Right renal cortex interstitium (tissue), 3 donors: ENCODE data around the gene TADA3. TPM values are rescaled to one million over a fixed set of nuclear protein-coding genes. Genes with fewer than 3 reads are reported as not detected.
A peak's percentile ranks its signal among the peaks of the same experiment; 100 is the strongest.

ENCODE experiments used
- DNase-seq, 3 donors: peaks; one replicate each; pipeline ENCODE4 v3.0.0-alpha.2; 2013; ENCODE audit warnings: low read depth in 3 of 3, low spot score in 2 of 3
- polyA plus RNA-seq, 3 donors: library from polyadenylated mRNA; unstranded; fragments of 120-200 nt; gene quantifications; one replicate each; pipeline ENCODE4 v1.2.1, GENCODE V29; 2013; ENCODE audit not compliant: insufficient read length in 3 of 3

Gene TADA3
- polyA plus RNA-seq, 3 donors, result 56.7 to 61.5 (median 60.5) TPM

DNA sequence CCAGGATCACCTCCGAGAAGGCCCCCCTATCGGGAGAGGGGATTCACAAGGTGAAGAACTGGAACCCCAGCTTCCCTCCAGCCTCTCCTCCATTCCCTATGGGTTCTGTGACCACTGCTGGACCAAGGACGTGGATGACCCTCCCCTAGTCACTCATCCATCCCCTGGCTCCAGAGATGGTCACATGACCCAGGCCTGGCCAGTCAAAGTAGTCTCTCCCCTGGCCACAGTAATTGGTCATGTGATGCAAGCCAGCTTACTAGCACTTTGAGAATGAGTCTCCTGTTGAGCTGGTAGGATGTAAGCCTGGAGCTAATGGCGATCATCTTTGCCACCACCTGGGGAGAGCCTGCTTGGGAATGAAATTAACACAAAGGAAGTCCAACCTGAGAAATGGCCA, 26.4 kb downstream of the TADA3 start:
- no peak for DNase-seq

DNA sequence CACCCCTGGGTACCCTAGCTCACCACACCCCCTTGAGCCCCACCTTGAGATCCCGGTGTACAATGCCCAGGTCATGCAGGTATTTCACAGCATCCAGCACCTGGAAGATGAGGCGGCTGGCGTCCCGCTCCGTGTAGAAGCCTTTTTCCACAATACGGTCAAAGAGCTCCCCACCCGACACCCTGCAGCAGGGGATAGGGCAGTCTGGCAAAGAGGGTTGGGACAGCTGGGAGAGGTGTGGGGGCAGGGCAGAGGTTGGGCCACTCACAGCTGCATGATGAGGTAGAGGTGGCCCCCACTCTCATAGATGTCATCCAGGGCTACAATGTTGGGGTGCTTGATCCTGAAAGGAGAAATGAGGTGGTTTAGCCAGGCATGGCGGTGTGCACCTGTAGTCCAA, 29.4 kb downstream of the TADA3 start:
- DNase-seq, result no peak

DNA sequence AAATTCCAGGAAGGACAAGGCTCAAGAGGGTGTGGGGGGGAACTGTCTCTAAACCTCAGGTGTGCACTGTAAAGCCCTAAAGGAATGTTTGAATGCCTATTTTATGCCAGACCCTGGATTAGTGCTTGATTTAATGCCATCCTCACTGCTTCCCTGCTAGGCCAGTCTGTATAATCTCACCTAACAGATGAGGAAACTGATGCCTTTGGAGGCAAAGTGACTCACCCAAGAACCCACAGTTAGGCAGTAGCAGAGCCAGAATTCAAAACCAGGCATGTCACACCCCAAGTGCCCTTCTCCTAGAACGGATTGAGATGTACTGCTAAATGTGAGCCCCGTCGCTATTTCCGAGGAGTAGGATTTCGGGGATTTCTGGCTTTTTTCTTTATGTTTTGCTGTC, 30.4 kb downstream of the TADA3 start:
- no peak for DNase-seq

DNA sequence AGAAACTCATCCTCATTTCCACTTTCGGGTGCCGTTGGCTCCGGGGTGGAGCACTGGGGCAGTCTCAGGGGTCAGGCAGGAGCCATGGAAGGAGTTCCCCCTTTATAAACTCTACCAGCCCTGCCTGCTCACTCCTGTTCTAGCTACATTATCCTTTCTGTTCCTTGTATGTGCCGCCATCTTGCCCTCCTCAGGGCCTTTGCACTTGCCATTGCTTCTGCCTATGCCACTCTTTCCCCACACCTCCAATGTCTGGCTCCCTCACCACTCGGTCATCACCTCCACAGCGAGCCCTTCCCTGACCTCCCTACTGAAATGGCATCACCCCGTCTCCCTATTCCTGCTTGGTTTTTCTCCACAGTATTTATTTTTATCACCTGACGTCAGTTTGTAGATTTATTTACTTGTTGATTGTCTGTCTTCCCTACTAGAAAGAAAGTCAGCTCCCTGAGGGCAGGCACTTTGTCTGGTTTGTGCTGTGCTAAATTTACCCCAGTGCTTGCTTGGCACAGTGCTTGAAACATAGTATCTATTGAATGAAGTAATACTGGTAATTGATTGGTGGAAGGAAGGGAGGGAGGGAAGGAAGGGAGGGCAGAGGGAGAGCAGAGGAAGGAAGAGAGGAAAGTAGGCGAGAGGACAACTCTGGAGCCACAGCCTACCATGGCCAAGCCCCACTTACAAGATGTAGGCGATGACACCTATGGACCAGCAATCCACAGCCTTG, 31.3 kb downstream of the TADA3 start:
- no peak for DNase-seq

DNA sequence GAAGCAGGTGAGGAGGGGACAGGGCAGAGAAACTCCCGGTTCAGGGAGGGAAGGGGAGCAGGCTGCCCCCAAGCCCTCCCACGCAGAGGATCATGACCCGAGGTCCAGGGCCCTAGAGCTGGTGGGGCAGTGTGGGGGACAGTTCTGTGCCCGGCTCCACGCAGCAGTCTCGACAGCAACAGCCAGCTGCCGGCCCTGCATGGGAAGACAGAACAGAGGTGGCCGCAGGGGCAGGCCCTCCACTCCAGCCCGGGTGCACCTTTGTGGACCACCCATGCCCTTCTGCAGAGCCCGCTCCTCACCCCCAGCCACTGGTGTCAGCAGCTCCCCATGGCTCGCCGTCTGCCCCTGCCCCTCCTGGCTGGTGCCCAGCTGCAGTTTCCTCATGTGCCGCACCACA, 34.8 kb downstream of the TADA3 start:
- DNase-seq, result no peak

DNA sequence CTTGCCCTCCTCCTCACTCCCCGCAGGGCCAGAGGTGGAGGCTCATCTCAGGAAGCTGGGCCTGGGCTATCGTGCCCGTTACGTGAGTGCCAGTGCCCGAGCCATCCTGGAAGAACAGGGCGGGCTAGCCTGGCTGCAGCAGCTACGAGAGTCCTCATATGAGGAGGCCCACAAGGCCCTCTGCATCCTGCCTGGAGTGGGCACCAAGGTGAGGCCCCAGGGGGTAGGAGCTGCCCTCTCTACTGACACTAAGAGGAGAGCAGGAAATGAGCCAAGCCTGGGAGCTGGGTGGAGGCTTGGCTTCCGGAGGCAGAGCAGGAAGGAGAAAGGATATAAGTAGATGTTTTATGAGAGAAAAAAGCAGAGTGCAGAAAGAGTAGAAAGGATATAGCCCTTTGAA, 37.6 kb downstream of the TADA3 start:
- DNase-seq, result no peak

DNA sequence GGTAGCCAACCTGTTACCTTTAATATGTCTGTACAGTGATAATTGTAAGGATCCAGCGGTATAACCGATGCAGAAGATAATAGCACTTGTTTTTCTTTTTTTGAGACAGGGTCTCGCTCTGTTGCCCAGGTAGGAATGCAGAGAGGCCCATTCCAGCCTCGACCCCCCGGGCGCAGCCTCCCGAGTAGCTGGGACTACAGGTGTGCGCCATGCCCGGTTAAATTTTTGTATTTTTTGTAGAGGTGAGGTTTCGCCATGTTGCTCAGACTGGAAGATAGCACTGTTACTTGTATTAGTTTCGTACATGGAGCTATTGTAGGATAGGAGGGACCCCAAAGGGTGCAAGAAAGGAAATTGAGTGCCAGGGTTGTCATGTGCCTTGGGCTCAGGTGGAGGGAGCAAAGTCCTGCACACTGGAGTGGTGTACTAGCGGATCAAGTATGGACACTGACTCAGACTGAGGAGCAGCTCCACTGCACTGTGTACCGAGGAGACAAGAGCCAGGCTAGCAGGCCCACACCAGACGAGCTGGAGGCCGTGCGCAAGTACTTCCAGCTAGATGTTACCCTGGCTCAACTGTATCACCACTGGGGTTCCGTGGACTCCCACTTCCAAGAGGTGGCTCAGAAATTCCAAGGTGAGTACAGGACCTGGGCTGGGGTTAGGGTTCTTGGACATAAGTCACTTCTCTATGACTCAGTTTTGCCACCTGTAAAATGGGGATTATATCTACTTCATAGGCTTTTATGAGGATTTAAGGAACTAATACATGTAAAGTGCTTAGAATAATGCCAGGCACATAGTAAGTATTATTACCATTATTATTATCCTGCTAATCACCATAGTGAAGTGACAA, 41.5 kb downstream of the TADA3 start:
- DNase-seq, result no peak

DNA sequence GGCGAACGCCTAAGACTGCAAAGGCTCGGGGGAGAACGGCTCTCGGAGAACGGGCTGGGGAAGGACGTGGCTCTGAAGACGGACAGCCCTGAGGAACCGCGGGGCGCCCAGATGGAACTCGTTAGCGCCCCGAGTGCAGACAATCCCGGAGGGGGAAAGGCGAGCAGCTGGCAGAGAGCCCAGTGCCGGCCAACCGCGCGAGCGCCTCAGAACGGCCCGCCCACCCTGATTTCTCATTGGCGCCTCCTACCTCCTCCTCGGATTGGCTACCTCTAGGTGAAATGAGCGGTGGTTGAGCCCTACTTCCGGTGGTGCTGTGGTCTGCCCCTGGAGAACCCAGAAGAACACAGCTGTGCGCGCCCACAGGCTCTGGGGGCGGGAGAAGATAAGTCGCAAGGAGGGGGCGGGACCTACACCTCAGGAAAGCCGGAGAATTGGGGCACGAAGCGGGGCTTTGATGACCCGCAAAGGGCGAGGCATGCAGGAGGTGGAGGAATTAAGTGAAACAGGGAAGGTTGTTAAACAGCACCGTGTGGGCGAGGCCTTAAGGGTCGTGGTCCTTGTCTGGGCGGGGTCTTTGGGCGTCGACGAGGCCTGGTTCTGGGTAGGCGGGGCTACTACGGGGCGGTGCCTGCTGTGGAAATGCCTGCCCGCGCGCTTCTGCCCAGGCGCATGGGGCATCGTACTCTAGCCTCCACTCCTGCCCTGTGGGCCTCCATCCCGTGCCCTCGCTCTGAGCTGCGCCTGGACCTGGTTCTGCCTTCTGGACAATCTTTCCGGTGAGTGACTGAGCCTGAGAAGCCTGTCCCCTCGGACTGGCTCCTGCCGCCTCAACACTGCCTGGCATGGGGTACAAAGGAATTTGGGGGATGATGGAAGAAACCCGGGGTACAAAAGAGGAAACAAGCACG, 42.4 kb downstream of the TADA3 start, which contains the start of gene OGG1:
OGG1 (plus strand) TSS at position 308 of the 911 bp plus-strand sequence; CDS start at position 643, 335 bp downstream.
- DNase-seq, result peak; percentile 90 to 97 (median 94)

DNA sequence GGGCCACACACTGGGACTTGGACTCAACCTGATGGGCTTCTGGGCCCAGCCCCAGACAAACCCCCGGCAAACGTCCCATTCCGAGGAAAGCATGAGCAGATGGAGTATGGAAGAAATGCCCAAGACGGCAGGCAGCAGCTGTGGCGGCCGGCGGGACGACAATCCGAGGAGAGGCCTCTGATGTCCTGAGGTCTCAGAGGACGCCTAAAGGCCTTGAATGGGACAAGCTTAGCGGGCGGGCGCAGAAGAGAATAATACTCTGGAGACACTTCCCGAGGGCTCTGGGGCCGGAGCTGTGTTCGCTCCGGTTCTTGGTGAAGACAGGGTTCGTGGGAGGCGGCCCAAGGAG, 43.0 kb downstream of the TADA3 start:
- no peak for DNase-seq

DNA sequence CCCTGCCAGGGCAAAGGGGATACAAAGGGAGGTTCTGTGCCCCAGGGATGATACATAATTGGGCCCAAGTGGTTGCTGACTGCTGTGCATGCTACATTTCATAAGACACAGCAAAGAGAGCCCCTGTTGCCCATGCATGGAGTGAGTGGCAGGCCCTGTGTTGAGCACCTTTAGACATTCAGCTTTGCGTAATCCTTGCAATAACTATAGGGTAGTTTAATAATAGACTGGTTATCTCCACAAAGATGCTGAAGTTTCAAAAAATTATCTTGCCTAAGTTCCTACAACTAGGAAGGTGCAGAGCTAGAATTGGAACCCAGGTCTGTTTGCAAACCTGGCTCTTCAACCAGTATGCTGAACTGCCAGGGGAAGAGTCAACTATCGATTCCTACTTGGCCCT, 44.2 kb downstream of the TADA3 start:
- DNase-seq, result no peak

DNA sequence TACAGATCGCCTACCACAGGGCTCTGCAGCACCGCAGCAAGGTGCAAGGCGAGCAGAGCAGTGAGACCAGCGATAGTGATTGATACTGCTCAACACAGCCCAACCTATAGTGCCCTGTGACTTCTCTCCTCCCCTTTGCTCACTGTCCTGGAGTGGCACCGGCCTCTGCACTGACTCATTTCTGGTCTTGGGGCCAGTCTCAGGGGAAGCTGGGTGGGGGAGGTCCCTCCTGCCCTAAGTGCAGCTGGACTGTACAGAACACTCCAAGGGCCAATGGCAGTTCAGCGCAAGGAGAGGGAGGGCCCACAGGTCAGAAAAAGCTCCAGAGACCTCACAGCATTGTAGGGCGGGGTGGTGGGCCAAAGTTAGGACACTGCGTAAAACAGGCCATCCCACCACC, 45.0 kb downstream of the TADA3 start:
- DNase-seq, result no peak

DNA sequence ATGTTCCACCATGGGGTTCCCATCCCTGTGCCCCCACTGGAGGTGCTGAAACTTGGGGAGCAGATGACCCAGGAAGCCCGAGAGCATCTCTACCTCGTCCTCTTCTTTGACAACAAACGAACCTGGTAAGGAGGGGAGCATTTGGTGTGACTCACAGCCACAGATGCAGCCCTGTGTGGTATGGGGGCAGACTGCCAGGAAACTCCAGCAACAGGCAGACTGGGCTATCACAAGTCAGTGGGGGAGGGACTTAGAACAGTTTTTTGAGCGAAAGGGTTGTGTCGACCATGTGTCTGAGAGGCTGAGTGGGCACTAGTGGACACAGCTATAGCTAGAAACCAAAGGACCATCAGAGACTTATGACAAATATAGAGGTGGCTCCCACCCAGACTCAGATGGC, 45.9 kb downstream of the TADA3 start:
- no peak for DNase-seq

DNA sequence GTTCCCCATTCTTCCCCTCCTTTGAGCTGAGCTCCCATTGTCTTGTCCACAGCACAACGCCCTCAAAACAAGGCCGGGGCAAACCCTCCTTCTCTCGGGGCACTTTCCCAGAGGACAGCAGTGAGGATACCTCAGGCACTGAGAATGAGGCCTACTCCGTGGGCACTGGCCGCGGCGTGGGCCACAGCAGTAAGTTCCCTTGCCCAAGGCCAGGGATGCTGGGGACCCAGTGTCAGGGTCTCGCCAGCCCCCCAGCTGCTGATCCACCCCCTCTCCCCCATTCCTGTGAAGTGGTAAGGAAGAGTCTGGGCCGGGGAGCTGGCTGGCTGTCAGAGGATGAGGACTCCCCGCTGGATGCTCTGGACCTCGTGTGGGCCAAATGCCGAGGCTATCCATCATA, 46.8 kb downstream of the TADA3 start:
- no peak for DNase-seq

DNA sequence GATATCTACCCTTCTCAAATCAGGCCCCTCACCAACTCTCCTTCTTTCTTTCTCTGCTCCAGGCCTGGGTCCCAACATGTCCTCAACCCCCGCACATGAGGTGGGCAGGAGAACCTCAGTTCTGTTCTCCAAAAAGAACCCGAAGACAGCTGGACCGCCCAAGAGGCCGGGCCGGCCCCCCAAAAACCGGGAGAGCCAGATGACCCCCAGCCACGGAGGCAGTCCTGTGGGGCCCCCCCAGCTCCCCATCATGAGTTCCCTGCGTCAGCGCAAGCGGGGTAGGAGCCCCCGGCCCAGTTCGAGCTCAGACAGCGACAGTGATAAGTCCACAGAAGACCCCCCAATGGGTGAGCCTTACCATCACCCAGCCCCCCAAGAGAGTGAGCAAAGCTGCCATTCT, 48.1 kb downstream of the TADA3 start:
- no peak for DNase-seq

DNA sequence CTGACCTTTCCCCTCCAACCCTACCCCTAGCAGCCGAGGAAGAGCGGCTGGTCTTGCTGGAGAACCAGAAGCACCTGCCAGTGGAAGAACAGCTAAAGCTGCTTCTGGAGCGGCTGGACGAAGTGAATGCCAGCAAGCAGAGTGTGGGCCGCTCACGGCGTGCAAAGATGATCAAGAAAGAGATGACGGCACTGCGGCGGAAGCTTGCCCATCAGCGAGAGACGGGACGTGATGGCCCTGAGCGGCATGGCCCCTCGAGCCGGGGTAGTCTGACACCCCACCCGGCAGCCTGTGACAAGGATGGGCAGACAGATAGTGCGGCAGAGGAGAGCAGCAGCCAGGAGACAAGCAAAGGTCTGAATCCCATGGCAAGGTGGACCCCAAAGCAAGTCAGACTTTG, 48.7 kb downstream of the TADA3 start:
- DNase-seq, result no peak

DNA sequence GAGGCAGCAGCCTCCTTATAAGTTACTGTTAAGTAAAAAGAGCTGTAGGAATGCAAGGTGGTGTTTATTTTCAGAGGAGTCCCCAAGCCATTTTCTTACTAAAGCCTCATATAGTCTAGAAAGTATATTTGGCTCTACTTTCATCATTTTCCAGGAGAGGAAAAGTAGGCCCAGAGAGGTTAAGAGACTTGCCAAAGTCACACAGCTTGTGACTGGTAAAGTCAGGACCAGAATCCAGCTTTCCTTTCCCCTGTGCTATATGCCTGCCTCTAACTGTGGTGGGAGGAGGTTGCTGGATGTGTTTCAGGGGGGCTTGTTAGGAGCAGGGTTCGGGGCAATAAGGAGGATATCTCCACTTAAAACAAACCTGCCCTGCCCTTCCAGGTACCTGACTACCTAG, 49.7 kb downstream of the TADA3 start:
- DNase-seq, result no peak

DNA sequence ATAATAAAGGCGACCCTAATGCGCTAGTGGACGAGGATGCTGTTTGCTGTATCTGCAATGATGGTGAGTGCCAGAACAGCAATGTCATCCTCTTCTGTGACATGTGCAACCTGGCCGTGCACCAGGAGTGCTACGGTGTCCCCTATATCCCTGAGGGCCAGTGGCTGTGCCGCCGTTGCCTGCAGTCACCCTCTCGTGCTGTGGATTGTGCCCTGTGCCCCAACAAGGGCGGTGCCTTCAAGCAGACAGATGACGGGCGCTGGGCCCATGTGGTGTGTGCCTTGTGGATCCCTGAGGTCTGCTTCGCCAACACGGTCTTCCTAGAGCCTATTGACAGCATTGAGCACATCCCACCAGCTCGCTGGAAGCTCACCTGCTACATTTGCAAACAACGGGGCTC, 53.1 kb downstream of the TADA3 start:
- no peak for DNase-seq

DNA sequence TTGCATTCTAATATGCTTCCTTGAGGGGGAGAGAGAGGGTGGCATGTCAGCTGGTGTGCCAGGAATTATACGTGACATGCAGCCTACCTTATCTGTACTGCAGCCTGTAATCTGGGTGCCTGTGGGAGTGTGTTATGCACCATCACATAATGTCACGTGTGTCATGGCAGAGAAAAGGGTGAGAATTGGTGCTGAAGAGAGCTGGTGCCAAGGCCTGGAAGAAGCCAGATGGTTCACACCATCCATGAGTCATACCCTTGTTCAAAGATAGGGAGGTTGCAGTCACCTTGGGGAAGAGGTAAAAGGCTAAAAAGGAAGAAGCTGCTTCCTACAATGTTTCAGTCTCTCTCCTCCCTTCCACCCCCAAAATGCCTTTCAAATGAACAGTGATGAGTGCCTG, 55.4 kb downstream of the TADA3 start:
- DNase-seq, result no peak

DNA sequence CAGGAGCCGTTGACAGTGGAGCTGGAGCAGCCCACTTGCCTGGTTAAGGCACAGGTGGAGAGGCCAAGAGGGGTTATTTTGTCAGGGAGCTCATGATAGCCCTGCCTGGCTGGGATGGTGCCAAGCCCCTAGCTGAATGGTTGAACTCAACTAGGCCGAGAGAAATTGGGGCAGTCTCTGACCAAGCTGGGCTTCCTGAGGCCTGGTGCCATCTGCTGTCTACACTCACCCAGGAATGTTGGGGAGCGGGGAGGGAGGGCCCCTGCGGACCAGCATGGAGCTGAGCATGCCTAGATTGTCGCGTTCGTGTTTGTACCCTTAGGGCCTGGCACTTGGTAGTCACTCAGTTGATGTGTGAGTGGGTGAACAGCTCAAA, 59.5 kb downstream of the TADA3 start:
- DNase-seq, result no peak

DNA sequence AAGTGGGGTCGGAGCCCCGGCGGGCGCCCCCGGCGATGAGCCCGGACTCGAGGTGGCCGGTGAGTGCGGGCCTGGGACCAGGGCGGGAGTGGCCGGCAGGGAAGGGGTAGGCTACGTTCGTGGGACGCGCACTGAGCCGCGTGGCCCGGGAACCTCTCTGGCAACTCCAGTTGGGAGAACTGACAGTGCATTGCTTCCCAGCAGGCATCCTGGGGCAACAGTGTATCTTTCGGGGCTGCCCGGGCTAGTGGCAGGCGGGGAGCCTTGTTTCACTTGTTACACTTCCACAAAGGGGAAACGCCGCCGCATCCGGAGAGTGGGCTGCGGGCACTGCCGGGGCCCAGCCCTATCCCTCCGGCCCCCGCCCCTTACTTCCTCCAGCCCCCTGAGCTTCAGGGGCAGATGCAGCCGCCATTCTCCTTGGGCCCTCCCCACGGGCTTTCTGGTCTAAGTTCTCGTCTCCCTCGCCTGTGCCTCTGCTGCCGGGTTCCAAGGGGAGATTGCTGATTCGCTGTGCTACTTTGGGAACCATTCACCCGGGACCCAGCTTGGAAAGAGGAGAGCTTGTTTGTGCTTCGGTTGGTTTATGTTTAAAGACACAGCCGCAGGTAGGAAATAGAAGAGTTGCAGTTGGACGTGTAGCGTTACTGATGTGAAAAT, 60.1 kb downstream of the TADA3 start:
- no peak for DNase-seq
